NCI-H1436 treated with DMSO at 0.1 percent for 48 hours (cell line): ENCODE measurements around the gene POLR3F.
"Not testable (repeated sequence)": the region's sequence is repeated elsewhere in the genome, so short reads cannot be mapped to it uniquely, and the experiment has no call there.

Source experiments
- DNase-seq: peaks from one replicate; lab custom pipeline; 2025; lab: John Stamatoyannopoulos, UW

Gene POLR3F, protein sequence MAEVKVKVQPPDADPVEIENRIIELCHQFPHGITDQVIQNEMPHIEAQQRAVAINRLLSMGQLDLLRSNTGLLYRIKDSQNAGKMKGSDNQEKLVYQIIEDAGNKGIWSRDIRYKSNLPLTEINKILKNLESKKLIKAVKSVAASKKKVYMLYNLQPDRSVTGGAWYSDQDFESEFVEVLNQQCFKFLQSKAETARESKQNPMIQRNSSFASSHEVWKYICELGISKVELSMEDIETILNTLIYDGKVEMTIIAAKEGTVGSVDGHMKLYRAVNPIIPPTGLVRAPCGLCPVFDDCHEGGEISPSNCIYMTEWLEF

DNA sequence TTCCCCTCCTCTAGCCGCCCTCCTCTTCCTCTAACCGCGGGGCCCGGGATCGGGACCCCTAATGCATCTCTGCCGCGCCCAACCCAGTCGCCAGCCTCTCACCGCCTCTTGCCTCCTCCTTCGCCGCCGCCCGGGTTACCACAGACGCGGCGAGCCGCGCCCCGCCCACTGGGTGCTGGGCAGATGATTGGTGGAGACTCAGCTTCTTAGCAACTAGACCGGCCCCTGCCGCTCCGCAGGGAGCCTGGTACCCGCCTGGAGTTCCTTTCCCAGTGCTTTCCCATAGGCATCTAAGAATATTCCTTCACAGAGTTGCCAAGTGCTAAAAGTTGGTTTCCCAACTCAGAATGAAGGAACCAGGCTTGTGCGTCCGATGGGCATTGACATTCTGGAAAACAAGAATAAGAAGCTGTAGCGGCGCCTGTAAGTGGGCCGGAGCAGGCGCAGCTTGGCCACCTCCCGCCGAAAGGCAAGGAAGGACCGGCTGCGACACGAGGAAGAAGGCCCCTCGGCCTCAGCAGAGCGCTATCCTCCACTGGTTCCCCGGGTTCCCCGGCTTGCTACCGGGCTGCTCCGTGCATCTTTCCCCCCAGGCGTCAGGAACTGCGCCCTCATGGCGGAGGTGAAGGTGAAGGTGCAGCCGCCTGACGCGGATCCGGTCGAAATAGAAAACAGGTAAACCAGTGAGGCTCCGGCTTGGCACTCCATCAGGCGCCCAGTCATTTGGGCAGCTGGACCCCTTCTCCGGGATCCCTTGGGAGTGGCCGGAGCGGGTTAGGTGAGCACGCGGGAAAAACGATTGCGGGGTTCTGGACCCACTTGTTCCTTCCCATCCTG, at the start of gene POLR3F, which contains the start of gene DZANK1:
TSS of gene POLR3F (plus strand) at position 497 of the 837 bp plus-strand sequence. CDS start at position 614, 117 bp downstream.
TSS of gene DZANK1 (minus strand) at position 137 of the 837 bp plus-strand sequence. CDS start 1,672 bp downstream, outside the sequence.
- DNase-seq: peak; percentile 84

DNA sequence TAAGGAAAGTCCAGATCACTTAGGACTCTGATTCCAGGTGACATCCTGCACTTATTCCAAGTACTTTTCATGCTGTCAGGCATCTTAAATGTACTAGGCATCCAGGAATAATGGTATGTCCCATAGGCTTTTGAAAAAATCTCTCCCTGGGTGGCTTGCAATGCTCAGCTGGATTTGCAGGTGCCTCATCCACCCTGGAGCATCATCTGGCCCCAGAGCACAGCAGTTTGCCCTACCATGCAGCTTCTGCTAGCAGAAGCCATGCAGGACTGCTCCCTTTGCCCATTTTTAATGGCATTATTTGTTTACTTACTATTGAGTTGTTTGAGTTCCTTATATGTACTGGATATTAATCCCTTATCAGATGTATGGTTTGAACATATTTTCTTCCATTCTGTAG, 45.6 kb upstream of the POLR3F start:
- no peak for DNase-seq

DNA sequence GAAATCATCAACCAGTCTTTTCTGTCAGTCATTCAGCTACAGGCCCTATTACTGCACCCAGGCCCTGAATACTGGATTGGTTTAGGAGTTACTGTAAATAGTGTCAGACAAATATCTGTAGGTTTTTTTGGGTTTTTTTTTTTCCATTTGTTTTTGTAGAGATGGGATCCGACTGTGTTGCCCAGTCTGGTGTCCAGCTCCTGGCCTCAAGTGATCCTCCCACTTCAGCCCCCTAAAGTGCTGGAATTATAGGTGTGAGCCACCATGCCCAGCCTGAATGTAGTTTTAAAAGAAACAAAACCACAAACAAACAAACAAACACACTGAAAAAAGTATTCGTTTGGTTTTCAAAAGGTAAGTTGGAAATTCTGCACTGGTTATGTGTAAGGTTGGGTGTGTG, 40.0 kb upstream of the POLR3F start:
- DNase-seq: no peak

DNA sequence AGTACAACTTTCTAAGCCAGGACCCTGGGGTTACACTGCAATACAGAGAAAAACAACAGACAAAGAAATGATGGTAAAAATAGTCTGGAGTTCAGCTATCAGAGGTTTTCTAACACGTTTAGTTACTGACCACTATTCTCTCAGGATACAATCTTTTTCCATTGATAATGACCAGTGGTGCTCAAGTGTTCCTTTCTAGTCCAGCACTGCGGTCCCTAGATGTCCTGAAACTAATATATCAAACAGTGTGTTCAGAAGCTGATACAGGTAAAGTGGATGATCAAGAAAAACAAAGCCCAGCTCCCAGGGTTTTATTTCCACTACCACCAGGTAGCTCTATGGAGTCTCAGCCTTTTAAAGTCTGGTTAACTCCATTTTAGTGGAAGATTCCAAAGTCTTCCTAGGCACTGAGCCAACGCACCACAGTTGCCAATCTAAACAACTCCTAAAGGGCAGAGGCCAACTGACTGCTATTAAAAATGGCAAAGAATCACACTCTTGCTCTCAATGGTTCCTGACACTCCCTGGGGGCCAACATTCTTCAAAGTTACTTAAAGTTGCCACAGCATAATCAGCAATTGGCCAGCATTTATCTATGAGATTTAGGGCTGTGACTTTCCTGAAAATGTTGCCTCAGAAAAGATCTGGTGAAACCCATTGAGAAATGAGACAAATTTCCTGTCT, 38.6 kb upstream of the POLR3F start:
- DNase-seq: no peak

DNA sequence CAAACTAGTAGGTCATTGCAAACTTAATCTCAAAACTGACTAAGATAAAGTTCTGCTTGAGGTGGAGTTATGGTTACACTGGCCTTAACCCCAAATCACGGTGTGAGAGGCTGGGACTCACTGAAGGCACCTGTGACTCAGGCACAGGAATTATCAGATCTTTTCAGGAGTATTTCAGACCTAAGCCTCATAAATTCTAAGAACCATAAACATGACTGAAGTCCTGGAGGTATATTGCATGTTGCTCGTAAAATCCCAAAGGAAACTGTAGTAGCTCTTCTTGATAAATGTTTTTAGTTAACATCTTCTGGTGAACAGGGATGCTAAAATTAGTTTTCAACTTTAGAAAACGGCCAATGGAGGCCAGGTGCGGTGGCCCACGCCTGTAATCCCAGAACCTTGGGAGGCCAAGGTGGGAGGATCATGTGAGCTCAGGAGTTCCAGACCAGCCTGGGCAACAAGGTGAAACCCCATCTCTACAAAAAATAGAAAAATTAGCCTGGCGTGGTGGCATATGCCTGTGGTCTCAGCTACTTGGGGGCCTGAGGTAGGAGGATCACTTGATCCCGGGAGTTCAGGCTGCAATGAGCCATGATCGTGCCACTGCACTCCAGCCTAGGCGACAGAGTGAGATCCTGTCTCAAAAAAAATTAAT, 36.9 kb upstream of the POLR3F start:
- no peak for DNase-seq

DNA sequence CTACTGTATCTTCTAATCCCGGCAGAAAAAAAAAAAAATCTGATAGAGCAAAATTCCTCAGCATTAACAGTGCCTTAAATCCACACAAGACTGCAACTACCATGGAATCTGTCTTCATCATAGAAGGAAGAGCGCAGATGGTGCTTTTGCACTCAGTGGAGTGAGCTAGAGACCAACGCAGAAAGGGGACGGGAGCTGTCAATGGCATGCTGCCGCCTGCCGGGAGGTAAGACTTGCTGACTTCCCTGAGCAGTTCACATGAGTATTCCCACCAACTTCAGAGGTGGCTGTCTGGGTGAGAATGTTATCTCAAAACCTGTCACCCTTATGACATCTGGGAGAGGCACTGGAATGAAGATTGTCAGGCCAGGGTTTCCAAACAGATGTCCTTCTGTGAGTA, 36.0 kb upstream of the POLR3F start:
- no peak for DNase-seq

DNA sequence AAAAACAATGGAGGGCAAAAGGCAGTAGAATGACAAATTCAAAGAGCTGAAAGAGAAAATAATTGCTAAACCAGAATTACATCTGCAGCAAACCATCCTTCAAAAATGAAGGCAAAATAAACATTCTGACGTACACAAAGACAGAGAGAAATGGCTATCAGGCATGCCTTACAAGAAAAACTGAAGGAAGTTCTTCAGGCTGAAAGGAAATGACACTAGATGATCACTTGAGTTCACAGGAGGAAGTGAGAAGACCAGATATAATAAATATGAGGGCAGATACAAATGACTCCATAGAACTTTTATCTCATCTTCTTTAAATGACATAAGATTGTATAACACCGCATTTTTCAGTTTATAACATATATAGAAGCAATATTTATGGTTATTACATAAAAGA, 30.3 kb upstream of the POLR3F start:
- no peak for DNase-seq

DNA sequence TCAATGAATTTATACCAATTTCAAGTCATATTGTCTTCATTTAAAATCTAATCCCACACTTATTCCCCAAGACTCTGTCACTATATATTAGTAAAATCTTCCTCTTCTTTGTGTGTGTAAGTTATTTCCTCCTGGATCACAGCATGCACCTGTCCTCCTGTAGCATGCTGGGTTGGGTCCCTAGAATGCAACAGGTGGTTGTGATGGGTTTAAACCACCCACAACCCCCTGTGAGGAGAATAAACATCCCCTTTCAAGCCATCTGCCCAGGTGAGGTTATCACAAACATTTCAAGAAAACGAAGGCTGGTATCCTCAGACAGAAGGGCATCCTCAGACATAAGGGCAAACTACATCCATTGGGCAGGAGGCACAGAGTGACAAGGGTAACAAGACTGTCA, 26.8 kb upstream of the POLR3F start:
- DNase-seq: no peak

DNA sequence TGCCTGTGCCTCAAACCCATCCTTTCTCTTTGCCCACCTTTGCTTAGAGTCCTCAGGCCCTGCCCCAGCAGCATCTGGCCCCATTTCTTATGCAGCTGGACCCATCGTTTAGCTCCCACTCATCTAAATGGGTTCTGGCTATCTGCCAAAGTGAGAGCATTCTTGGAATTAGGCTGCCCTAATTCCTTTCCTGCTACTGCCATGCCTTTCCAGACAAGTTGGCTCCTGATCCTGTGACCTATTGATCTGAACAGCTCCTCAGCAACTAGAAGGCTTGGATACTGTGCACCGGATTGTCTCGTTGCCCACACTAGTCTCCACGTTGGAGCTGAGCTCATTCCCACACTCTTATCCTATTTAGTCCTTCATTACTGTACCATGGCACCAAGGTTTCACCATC, 23.3 kb upstream of the POLR3F start:
- no peak for DNase-seq

DNA sequence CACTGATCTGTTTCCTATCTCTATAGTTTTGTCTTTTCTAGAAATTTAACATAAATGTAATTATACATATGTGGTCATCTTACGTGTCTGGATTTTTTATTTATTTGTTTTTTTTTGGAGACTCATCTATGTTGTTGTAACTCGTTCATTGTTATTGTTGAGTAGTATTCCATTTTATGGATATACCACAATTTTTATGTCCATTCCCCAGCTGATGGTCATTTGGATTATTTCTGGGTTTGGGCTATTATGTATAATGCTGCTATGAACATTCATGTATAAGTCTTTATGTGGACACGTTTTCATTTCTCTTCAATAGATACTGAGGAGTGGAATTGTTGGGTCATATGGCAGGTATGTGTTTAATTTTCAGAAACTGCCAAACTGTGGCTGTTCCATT, 10.6 kb upstream of the POLR3F start:
- no peak for DNase-seq

DNA sequence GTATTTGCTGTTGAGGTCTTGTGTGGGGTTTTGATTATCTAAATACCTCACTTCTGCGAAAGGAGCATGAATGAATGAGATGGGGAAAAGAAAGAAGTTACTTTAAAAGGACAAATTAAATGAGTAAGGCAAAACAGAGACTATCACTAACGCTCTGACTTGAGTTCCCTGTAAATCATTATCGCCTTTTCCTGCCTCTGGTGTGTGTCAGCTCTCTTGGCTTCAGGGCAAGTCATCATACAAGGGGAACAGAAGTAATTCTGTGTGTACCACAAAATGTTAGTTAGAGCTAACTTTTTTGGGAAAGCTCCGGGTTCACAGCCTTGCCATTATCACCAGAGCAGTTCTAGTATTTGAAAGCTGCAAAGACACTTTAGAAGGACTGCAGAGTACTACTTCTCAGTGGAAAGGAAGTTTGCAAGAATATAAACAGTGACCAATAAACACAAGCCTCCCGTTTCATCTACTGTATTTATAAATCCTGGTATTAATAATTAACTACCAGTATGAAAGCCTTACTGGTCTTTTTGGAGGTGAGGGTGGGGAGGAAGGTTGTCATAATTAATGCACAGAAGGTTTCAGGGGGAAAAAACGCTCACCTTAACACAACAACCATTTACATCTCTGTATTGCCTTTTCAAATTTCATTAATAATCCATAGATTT, 1.5 kb upstream of the POLR3F start:
- DNase-seq: no peak

DNA sequence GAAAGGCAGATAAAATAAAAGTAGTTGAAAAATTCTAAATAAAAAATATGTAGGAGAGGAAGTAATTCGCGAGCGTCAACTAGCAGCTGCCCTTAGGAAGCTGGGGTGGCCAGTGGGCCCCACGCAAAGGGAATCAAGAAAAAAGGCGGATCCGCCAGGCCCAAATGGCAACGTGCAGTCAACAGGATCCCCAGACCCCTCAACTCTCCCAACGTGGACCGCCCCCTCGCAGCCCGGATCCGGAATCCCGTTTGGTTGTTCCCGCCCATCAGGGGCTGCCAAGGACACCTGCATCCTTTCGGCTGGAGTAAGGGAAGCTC, 656 bp upstream of the POLR3F start:
- no peak for DNase-seq

DNA sequence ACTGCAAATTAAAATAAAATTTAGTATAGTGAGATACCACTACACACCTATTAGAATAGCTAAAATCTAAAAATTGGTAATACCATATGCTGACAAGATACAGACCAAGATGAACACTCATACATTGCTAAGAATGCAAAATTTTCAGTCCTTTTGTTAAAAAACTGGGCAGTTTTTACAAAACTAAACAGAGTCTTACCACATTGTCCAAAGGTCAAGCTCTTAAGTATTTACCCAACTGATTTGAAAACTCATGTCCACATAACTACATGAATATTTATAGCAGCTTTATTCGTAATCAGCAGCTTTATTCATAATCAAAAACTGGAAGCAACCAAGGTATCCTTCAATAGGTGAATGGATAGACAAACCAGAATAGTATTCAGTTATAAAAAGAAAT, 10.0 kb downstream of the POLR3F start:
- DNase-seq: no peak

DNA sequence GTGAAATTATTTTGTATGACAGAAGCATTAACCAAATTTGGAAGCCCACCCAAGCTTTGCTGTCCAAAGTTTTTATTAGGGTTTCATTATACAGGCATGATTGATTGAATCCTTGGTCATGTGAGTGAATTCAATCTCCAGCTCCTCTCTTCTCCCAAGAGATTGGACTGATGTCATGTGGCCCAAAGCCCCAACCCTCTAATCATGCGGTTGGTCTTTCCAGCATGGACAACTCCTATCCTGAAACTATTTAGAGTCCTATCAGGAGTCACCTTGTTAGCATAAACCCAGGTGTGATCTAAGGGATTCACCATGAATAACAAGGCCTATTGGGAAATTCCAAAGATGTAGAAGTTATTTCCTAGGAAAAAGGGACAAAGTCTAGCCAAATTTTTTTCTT, 10.6 kb downstream of the POLR3F start:
- DNase-seq: no peak

DNA sequence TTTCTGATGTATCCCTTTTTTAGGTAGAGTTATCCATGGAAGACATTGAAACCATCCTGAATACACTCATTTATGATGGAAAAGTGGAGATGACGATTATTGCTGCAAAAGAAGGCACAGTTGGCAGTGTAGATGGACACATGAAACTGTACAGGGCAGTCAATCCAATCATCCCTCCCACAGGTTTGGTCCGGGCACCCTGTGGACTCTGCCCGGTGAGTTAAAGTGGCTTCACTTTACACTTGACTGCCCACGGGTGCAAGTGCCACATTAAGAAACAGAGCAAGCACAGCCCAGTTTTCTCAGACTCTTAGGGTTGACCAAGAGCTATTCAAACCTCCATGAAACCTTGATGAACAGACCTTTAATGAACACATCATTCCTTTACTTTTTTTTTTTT, 14.4 kb downstream of the POLR3F start:
- DNase-seq: no peak

DNA sequence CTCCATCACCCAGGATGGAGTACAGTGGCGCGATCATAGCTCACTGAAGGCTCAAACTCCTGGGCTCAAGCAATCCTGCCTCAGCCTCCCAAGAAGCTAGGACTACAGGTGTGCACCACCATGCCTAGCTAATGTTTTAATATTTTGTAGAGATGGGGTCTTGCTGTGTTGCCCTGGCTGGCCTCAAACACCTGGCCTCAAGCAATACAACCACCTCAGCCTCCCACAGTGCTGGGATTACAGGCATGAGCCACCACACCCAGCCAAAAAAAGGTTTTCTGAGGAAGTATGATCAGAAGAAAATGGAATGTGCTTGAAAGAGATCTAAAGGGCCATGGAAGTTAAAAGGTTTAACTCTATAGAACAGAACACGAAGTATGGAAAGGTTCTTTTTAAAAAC, 21.1 kb downstream of the POLR3F start:
- DNase-seq: no peak

DNA sequence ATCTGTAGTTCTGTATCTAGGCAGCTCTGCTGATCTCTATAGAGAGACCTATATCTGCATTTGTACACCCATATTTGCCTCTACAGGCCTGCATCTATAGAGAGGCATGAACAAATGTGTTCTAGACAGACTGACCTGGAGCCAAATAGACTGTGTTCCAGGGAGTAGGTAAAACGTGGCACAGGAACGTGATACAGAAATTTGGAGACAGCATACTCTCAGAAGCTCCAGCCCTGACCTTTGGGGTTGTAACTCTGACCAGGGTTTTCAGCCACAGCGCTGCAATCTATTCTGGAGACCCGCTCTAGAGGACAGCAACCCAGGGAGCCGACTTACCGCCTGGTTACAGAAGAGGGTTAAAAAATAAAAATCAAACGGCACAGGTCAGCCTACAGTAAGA, 28.9 kb downstream of the POLR3F start:
- no peak for DNase-seq

DNA sequence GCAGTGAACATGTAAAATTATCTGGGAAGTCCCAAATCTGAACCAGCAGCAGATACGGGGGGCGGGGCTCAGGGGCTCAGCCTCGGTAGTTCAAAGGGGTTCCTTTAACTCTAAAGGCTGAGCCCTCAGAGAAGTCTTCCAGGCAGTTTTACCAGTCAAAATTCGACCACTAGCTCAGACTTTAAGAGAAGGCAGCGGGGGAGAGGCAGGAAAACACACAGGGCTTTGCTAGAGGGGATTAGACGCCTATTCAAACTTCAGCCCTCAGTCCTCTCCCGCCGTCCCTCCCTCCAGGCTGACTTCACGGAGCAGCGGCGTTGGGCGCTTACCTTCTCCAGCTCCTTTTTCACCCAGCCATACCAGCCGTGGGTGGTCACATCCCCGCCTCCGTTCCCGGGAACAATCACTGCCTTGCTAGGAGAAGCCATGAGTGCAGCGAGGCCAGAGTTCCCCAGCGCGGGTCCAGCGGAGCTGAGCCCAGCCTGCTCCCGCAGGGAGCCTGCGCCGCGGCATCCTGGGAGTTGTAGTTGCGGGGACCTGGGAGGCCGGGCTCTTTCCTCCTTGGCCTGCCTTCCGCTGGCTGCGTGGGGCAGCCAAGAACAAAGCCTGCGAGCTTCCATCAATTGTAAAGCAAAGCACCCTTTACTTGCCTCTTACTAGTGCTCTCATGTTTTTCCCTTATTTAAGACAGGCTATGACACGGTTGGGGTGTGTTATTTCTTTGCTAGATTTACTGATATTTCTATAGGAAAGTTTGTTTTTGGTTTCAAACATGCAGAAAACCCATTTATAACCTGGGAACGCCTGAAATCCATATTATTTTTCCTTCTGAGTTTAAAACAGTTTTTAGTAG, 29.8 kb downstream of the POLR3F start, which contains the start of gene RBBP9:
TSS of gene RBBP9 (minus strand) at position 486 of the 853 bp plus-strand sequence. CDS start at position 428, 58 bp downstream.
- peak; percentile 32 for DNase-seq

DNA sequence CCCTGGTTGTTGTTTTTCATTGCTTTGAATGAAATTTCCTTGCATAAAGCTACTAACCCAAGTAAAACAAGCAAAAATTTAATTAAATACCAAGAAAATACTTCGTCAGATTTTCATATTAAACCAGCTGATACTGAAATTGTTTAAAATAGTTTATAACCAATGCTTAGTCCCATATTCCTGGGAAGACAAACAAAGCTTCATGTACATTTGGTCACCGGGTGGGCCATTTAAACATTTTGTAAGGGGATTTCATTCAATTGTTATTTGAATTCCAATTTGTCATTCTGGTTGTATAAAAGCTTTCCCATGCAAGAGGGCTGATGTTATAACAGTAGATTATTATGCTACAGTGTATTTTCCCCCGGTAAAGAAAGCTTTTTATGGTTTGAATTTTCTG, 30.4 kb downstream of the POLR3F start:
- DNase-seq: no peak

DNA sequence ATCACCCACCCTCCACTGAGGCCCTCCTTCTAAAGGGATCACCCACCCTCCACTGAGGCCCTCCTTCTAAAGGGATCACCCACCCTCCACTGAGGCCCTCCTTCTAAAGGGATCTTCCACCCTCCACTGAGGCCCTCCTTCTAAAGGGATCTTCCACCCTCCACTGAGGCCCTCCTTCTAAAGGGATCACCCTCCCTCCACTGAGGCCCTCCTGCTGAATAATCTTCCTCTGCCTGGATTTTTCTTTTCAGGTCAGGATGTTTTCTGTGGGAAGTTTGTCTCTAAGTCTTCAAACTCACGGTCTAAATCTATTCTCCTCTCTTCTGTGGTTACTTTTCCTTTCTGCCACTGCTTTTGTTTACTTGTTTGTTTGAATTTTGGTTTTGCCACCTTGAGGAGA, 34.5 kb downstream of the POLR3F start:
- DNase-seq: not testable (repeated sequence)
